CD4-positive, alpha-beta memory T cell (primary cell): ENCODE measurements around the gene HOMER2. TPM values are rescaled to one million over a fixed set of nuclear protein-coding genes. Genes with fewer than 3 reads are reported as not detected.

Experiments
- CTCF ChIA-PET: fragments of 350-600 bp; sonication (Branson Sonifier 250); formaldehyde crosslinking; loops from one replicate; lab custom pipeline; 2021; ENCODE audit warnings: inconsistent platforms; ENCODE audit not compliant: partially characterized antibody; lab: Charles Lee
- POLR2A ChIA-PET: fragments of 350-600 bp; sonication (Branson Sonifier 250); formaldehyde crosslinking; loops from one replicate; lab custom pipeline; 2021; ENCODE audit not compliant: partially characterized antibody; lab: Charles Lee
- DNase-seq, 5 donors: peaks; one replicate each; pipeline versions ENCODE4 v3.0.0 to v3.0.0-alpha.2; 2020 to 2022; ENCODE audit warnings: mixed read lengths in 1 of 5
- H3K27ac ChIP-seq: one replicate; pipeline ENCODE4 v1.7.0; 2013; ENCODE audit warnings: low read depth, low read length
- H3K27me3 ChIP-seq: 2 replicates; pipeline ENCODE4 v1.7.0; 2013; ENCODE audit warnings: mild to moderate bottlenecking, low read length, moderate library complexity; ENCODE audit not compliant: insufficient read depth
- H3K36me3 ChIP-seq: 2 replicates; pipeline ENCODE4 v1.7.0; 2013; ENCODE audit warnings: mild to moderate bottlenecking, low read length, moderate library complexity; ENCODE audit not compliant: insufficient read depth
- H3K4me1 ChIP-seq: 2 replicates; pipeline ENCODE4 v1.7.0; 2013; ENCODE audit warnings: mild to moderate bottlenecking, low read length, moderate library complexity; ENCODE audit not compliant: insufficient read depth
- H3K4me3 ChIP-seq, 2 donors: one replicate each; pipeline ENCODE4 v1.7.0; 2013; ENCODE audit warnings: low read length in 2 of 2, mild to moderate bottlenecking in 1 of 2
- H3K9me3 ChIP-seq, 2 donors: one replicate each; pipeline ENCODE4 v1.7.0; 2013; ENCODE audit warnings: low read length in 2 of 2, control low read depth in 1 of 2; ENCODE audit not compliant: control insufficient read depth in 1 of 2
- H3K27ac Mint-ChIP-seq, 7 donors: one replicate each; pipeline ENCODE4 v1.8.0; 2020 to 2021; ENCODE audit warnings: mixed read lengths in 7 of 7, mild to moderate bottlenecking in 6 of 7, inconsistent platforms in 3 of 7, moderate library complexity in 3 of 7
- H3K27me3 Mint-ChIP-seq, 2 donors: one replicate each; pipeline ENCODE4 v1.8.0; 2020 to 2021; ENCODE audit warnings: mixed read lengths in 2 of 2
- H3K36me3 Mint-ChIP-seq, 2 donors: one replicate each; pipeline ENCODE4 v1.8.0; 2020 to 2021; ENCODE audit warnings: mixed read lengths in 2 of 2, inconsistent platforms in 1 of 2, mild to moderate bottlenecking in 1 of 2
- H3K4me1 Mint-ChIP-seq, 4 donors: one replicate each; pipeline ENCODE4 v1.8.0; 2020 to 2021; ENCODE audit warnings: mixed read lengths in 4 of 4, mild to moderate bottlenecking in 1 of 4
- H3K4me3 Mint-ChIP-seq, 8 donors: one replicate each; pipeline ENCODE4 v1.8.0; 2020 to 2021; ENCODE audit warnings: mixed read lengths in 8 of 8, mild to moderate bottlenecking in 7 of 8, moderate library complexity in 6 of 8, inconsistent platforms in 3 of 8
- H3K9me3 Mint-ChIP-seq, 8 donors: one replicate each; pipeline ENCODE4 v1.8.0; 2020 to 2021; ENCODE audit warnings: mixed read lengths in 8 of 8, mild to moderate bottlenecking in 5 of 8, inconsistent platforms in 3 of 8, moderate library complexity in 1 of 8
- intact Hi-C: fragments of 100-400 bp; cut with micrococcal nuclease; formaldehyde crosslinking; loops from one replicate; pipeline ENCODE4 v1.15.1; 2023
- polyA plus RNA-seq, 2 donors: library from polyadenylated mRNA; unstranded; fragments of 300-500 nt; fragmentation: Illumina TruSeq; gene quantifications; one replicate each; pipeline ENCODE4 v1.2.3, GENCODE V29; 2021
- total RNA-seq, 2 experiments: library from RNA; stranded (reverse); gene quantifications; one replicate each; pipeline ENCODE4 v1.2.3, GENCODE V29; 2021

HOMER2 gene
- total and polyA plus RNA-seq, 4 experiments from 2014 or later, result 1.5 to 6.5 (median 6.1) TPM; not detected in 1

- Mint-ChIP-seq H3K36me3 (no peaks in the 10 kb centered on the region), H3K4me3 (no peak overlapping the region), H3K27ac (no peak overlapping the region), H3K27me3 (no peaks in the 10 kb centered on the region), H3K9me3 (no peaks in the 10 kb centered on the region), H3K4me1 (peaks cover 0 to 7% (median 4%) of the 10 kb centered on the region in 4 donors)
- intact Hi-C loops, result no loop called here
- H3K4me1 ChIP-seq, result no peaks in the 10 kb centered on the region
- no peaks in the 10 kb centered on the region for H3K27me3 ChIP-seq
- H3K4me3 ChIP-seq, result no peak overlapping the region
- CTCF ChIA-PET, result no interaction called here
- no peaks in the 10 kb centered on the region for H3K9me3 ChIP-seq
- no peak overlapping the region for H3K27ac ChIP-seq
- H3K36me3 ChIP-seq, result no peaks in the 10 kb centered on the region
- DNase-seq, result no peak
- POLR2A ChIA-PET, result no interaction called here
These were observed 15.5 kb upstream of the HOMER2 start for GRCh38 chr15:82968066-82968465.

- no peaks in the 10 kb centered on the region for H3K36me3 ChIP-seq
- DNase-seq, result no peak
- no peaks in the 10 kb centered on the region for H3K27me3 Mint-ChIP-seq
- H3K27ac ChIP-seq, result no peak overlapping the region
- peaks cover 0 to 7% (median 4%) of the 10 kb centered on the region in 4 donors for H3K4me1 Mint-ChIP-seq
- no peak overlapping the region for H3K4me3 Mint-ChIP-seq
- CTCF ChIA-PET, result no interaction called here
- H3K9me3 Mint-ChIP-seq, result no peaks in the 10 kb centered on the region
- H3K36me3 Mint-ChIP-seq, result no peaks in the 10 kb centered on the region
- no peak overlapping the region for H3K27ac Mint-ChIP-seq
- H3K4me1 ChIP-seq, result no peaks in the 10 kb centered on the region
- no peaks in the 10 kb centered on the region for H3K27me3 ChIP-seq
- POLR2A ChIA-PET, result no interaction called here
- intact Hi-C loops, result no loop called here
- no peak overlapping the region for H3K4me3 ChIP-seq
- no peaks in the 10 kb centered on the region for H3K9me3 ChIP-seq
These were observed 14.2 kb upstream of the HOMER2 start for GRCh38 chr15:82966671-82967071.

GRCh38 chr15:82964890-82965289, 12.4 kb upstream of the HOMER2 start:
- Histone ChIP-seq H3K27ac (no peak overlapping the region), H3K4me1 (no peaks in the 10 kb centered on the region), H3K36me3 (no peaks in the 10 kb centered on the region), H3K27me3 (no peaks in the 10 kb centered on the region), H3K4me3 (no peak overlapping the region), H3K9me3 (no peaks in the 10 kb centered on the region)
- Mint-ChIP-seq H3K36me3 (no peaks in the 10 kb centered on the region), H3K4me3 (no peak overlapping the region), H3K27ac (no peak overlapping the region), H3K27me3 (no peaks in the 10 kb centered on the region), H3K4me1 (peaks cover 0 to 7% (median 4%) of the 10 kb centered on the region in 4 donors), H3K9me3 (no peaks in the 10 kb centered on the region)
- ChIA-PET POLR2A (no interaction called here), CTCF (no interaction called here)
- intact Hi-C loops, result no loop called here
- no peak for DNase-seq

- no peak overlapping the region for H3K4me3 ChIP-seq
- H3K9me3 Mint-ChIP-seq, result no peaks in the 10 kb centered on the region
- no peak overlapping the region for H3K4me3 Mint-ChIP-seq
- peaks cover 0 to 7% (median 4%) of the 10 kb centered on the region in 4 donors for H3K4me1 Mint-ChIP-seq
- H3K27ac Mint-ChIP-seq, result no peak overlapping the region
- ChIA-PET CTCF (no interaction called here), POLR2A (no interaction called here)
- H3K4me1 ChIP-seq, result no peaks in the 10 kb centered on the region
- H3K9me3 ChIP-seq, result no peaks in the 10 kb centered on the region
- H3K27me3 ChIP-seq, result no peaks in the 10 kb centered on the region
- H3K36me3 ChIP-seq, result no peaks in the 10 kb centered on the region
- no peaks in the 10 kb centered on the region for H3K27me3 Mint-ChIP-seq
- intact Hi-C loops, result no loop called here
- no peak overlapping the region for H3K27ac ChIP-seq
- no peak for DNase-seq
- no peaks in the 10 kb centered on the region for H3K36me3 Mint-ChIP-seq
These were observed 11.2 kb upstream of the HOMER2 start for GRCh38 chr15:82963471-82964341.

DNA sequence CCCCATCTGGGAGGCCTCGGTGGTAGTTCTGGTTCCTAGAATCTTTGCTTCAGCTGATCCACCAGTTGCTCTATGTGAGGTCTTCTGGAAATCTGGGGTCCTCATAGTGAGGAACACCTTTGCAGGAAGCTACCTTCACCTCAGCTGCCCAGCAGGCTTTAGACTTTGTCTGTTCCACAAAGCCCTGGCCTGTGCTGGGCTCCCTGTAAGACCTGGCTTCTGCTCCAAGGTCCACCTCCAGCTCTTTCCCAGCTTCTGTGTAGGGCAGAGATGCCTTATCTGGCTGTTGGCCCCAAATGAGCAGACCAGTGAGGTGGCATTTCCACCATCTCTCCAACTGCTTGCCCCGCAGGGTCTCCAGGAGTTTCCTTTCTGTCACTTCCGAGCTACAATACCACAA, 8.2 kb upstream of the HOMER2 start:
- no peaks in the 10 kb centered on the region for H3K9me3 ChIP-seq
- H3K27me3 Mint-ChIP-seq, result no peaks in the 10 kb centered on the region
- H3K27ac Mint-ChIP-seq, result no peak overlapping the region
- H3K4me1 ChIP-seq, result no peaks in the 10 kb centered on the region
- H3K4me1 Mint-ChIP-seq, result no peaks in the 10 kb centered on the region
- intact Hi-C loops, result no loop called here
- no peak overlapping the region for H3K4me3 ChIP-seq
- no peak overlapping the region for H3K27ac ChIP-seq
- no peaks in the 10 kb centered on the region for H3K36me3 Mint-ChIP-seq
- no peak for DNase-seq
- POLR2A ChIA-PET, result interaction anchor here (0.7 kb wide), 1 partner anchor 25 kb away, joined by 3 read pairs; the partner anchor contains the start of gene RAMAC
- no peaks in the 10 kb centered on the region for H3K9me3 Mint-ChIP-seq
- no peaks in the 10 kb centered on the region for H3K27me3 ChIP-seq
- H3K36me3 ChIP-seq, result no peaks in the 10 kb centered on the region
- CTCF ChIA-PET, result no interaction called here
- no peak overlapping the region for H3K4me3 Mint-ChIP-seq

DNA sequence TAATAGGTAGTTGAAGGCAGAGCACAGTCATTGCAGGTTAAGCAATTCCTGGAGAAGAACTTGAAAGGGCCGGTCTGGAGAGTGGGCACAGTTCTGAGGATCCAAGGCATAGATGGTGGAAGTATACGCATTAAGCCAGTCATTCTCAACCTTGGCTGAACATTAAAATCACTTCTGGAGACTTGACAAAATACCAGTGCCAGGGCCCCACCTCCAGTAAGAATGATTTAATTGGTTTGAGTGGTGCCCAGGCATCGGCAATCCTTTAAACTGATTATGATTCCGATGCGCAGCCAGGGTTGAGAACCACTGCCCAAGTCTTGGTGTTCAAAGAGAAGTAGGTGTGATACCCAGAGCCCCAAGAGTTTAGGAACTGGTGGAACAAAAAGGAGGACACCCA, 6.9 kb upstream of the HOMER2 start:
- Mint-ChIP-seq H3K27me3 (peaks cover 0 to under 1% of the 10 kb centered on the region in 2 donors), H3K36me3 (no peaks in the 10 kb centered on the region), H3K27ac (no peak overlapping the region), H3K9me3 (no peaks in the 10 kb centered on the region), H3K4me3 (no peak overlapping the region), H3K4me1 (no peaks in the 10 kb centered on the region)
- Histone ChIP-seq H3K4me1 (no peaks in the 10 kb centered on the region), H3K9me3 (no peaks in the 10 kb centered on the region), H3K4me3 (no peak overlapping the region), H3K27ac (no peak overlapping the region), H3K36me3 (no peaks in the 10 kb centered on the region), H3K27me3 (no peaks in the 10 kb centered on the region)
- ChIA-PET CTCF (no interaction called here), POLR2A (no interaction called here)
- intact Hi-C loops, result no loop called here
- no peak for DNase-seq

GRCh38 chr15:82958638-82959037, 6.1 kb upstream of the HOMER2 start:
- H3K4me1 ChIP-seq, result no peaks in the 10 kb centered on the region
- Mint-ChIP-seq H3K4me1 (no peaks in the 10 kb centered on the region), H3K9me3 (no peaks in the 10 kb centered on the region), H3K27ac (no peak overlapping the region), H3K36me3 (no peaks in the 10 kb centered on the region), H3K4me3 (no peak overlapping the region), H3K27me3 (peaks cover 0 to 1% of the 10 kb centered on the region in 2 donors)
- H3K27me3 ChIP-seq, result no peaks in the 10 kb centered on the region
- CTCF ChIA-PET, result no interaction called here
- intact Hi-C loops, result no loop called here
- no peak overlapping the region for H3K27ac ChIP-seq
- no peak for DNase-seq
- no peaks in the 10 kb centered on the region for H3K36me3 ChIP-seq
- H3K4me3 ChIP-seq, result no peak overlapping the region
- no peaks in the 10 kb centered on the region for H3K9me3 ChIP-seq
- POLR2A ChIA-PET, result no interaction called here
